ACHN (cell line): ENCODE measurements around the gene ARHGAP10.
"Not testable (repeated sequence)": the region's sequence is repeated elsewhere in the genome, so short reads cannot be mapped to it uniquely, and the experiment has no call there.

Experiments
- DNase-seq: peaks from one replicate; pipeline ENCODE4 v3.0.0-alpha.2; 2015
- in situ Hi-C: cut with HindIII; loops from 2 replicates; pipeline ENCODE4 v1.10.0; 2017; ENCODE audit warnings: low sequenced_read_pairs, low pct_ligation_motif_present, low pct_unique_long_range_greater_than_20kb

ARHGAP10 gene

GRCh38 chr4:147980586-147980985, 248.7 kb downstream of the ARHGAP10 start:
- in situ Hi-C loops, result no loop called here
- DNase-seq, result no peak

GRCh38 chr4:147981305-147981704, 249.4 kb downstream of the ARHGAP10 start:
- in situ Hi-C loops, result no loop called here
- no peak for DNase-seq

GRCh38 chr4:147984065-147984777, 252.3 kb downstream of the ARHGAP10 start:
- DNase-seq, result peak; percentile 31
- in situ Hi-C loops, result no loop called here

GRCh38 chr4:147984778-147985138, 252.9 kb downstream of the ARHGAP10 start:
- DNase-seq, result no peak
- in situ Hi-C loops, result no loop called here

GRCh38 chr4:147985376-147985775, 253.5 kb downstream of the ARHGAP10 start:
- in situ Hi-C loops, result no loop called here
- no peak for DNase-seq

GRCh38 chr4:147987252-147987651, 255.4 kb downstream of the ARHGAP10 start:
- in situ Hi-C loops, result no loop called here
- DNase-seq, result no peak

- in situ Hi-C loops, result no loop called here
- DNase-seq, result no peak
These were observed 259.8 kb downstream of the ARHGAP10 start for GRCh38 chr4:147991543-147992283.

GRCh38 chr4:147994076-147994475, 262.2 kb downstream of the ARHGAP10 start:
- no peak for DNase-seq
- in situ Hi-C loops, result no loop called here

- no peak for DNase-seq
These were observed 262.9 kb downstream of the ARHGAP10 start for GRCh38 chr4:147994491-147995385.

GRCh38 chr4:147996859-147997258, 265.0 kb downstream of the ARHGAP10 start:
- no peak for DNase-seq
- in situ Hi-C loops, result no loop called here

More at GRCh38 chr4:147994491-147995385, 262.9 kb downstream of the ARHGAP10 start:
- in situ Hi-C loops, result no loop called here

GRCh38 chr4:148000038-148000437, 268.1 kb downstream of the ARHGAP10 start:
- DNase-seq, in situ Hi-C loops: not testable (repeated sequence)

- DNase-seq, result no peak
- in situ Hi-C loops, result no loop called here
These were observed 272.5 kb downstream of the ARHGAP10 start for GRCh38 chr4:148004228-148004857.

GRCh38 chr4:148006001-148006400, 274.1 kb downstream of the ARHGAP10 start:
- in situ Hi-C loops, result no loop called here
- no peak for DNase-seq

- in situ Hi-C loops, result no loop called here
- DNase-seq, result peak; percentile 94
These were observed 275.4 kb downstream of the ARHGAP10 start for GRCh38 chr4:148007314-148007760.

- peak; percentile 18 for DNase-seq
- in situ Hi-C loops, result no loop called here
These were observed 275.9 kb downstream of the ARHGAP10 start for GRCh38 chr4:148007792-148008191.

GRCh38 chr4:148015058-148015457, 283.2 kb downstream of the ARHGAP10 start:
- in situ Hi-C loops, result no loop called here
- peak; percentile 3 for DNase-seq

- no peak for DNase-seq
- in situ Hi-C loops, result no loop called here
These were observed 283.6 kb downstream of the ARHGAP10 start for GRCh38 chr4:148015468-148015867.

- in situ Hi-C loops, result no loop called here
- no peak for DNase-seq
These were observed 284.3 kb downstream of the ARHGAP10 start for GRCh38 chr4:148016063-148016637.
